GM19463 (cell line): Measurements from ENCODE around the gene CMTM2.
"Not testable (repeated sequence)": the region's sequence is repeated elsewhere in the genome, so short reads cannot be mapped to it uniquely, and the experiment has no call there.

Experiments used
- ATAC-seq: cut with Tn5 transposase; IDR thresholded peaks from one replicate; pipeline ENCODE4 v1.9.1; 2021; ENCODE audit warnings: mild to moderate bottlenecking, moderate library complexity; ENCODE audit not compliant: unreplicated experiment

Gene CMTM2

GRCh38 chr16:66581246-66581952 is 2.1 kb downstream of the CMTM2 start:
- ATAC-seq = no peak

- ATAC-seq = no peak
These were observed 6.4 kb downstream of the CMTM2 start for GRCh38 chr16:66585481-66586239.

GRCh38 chr16:66587881-66588600 is 8.8 kb downstream of the CMTM2 start:
- ATAC-seq = no peak

- ATAC-seq = peak; percentile 75
These were observed 9.9 kb downstream of the CMTM2 start for GRCh38 chr16:66588981-66589713.

- ATAC-seq = peak; percentile 39
These were observed 11.1 kb downstream of the CMTM2 start for GRCh38 chr16:66590322-66590721.

GRCh38 chr16:66591018-66591417 is 11.8 kb downstream of the CMTM2 start:
- no peak for ATAC-seq

GRCh38 chr16:66592241-66592640 is 13.0 kb downstream of the CMTM2 start:
- ATAC-seq = no peak

GRCh38 chr16:66592814-66593213 is 13.6 kb downstream of the CMTM2 start:
- no peak for ATAC-seq

- no peak for ATAC-seq
These were observed 15.5 kb downstream of the CMTM2 start for GRCh38 chr16:66594739-66595138.

- not testable (repeated sequence) for ATAC-seq
These were observed 17.3 kb downstream of the CMTM2 start for GRCh38 chr16:66596559-66596958.

GRCh38 chr16:66596986-66597848 is 18.0 kb downstream of the CMTM2 start:
- ATAC-seq = no peak

GRCh38 chr16:66598111-66598510 is 18.8 kb downstream of the CMTM2 start:
- ATAC-seq = no peak

- no peak for ATAC-seq
These were observed 20.5 kb downstream of the CMTM2 start for GRCh38 chr16:66599726-66600125.

- no peak for ATAC-seq
These were observed 21.2 kb downstream of the CMTM2 start for GRCh38 chr16:66600477-66600876.

- no peak for ATAC-seq
These were observed 22.2 kb downstream of the CMTM2 start for GRCh38 chr16:66601471-66601870.

GRCh38 chr16:66603537-66604375 is 24.5 kb downstream of the CMTM2 start:
- ATAC-seq = no peak

- peak; percentile 56 for ATAC-seq
These were observed 25.3 kb downstream of the CMTM2 start, which contains the start of gene CMTM3 for GRCh38 chr16:66604376-66605176. Gene CMTM3, plus strand, starts transcription at chr16:66604704. Its CDS starts 102 bp downstream, at chr16:66604806.
